GM21447 (cell line): ENCODE data around the gene RPL28.

Experiments used
- ATAC-seq: cut with Tn5 transposase; IDR thresholded peaks from one replicate; pipeline ENCODE4 v1.9.1; 2021; ENCODE audit not compliant: unreplicated experiment

RPL28 gene

GRCh38 chr19:55353356-55353802, 32.4 kb upstream of the RPL28 start:
- ATAC-seq, result no peak

- ATAC-seq, result no peak
Observed at GRCh38 chr19:55353803-55354697, 31.7 kb upstream of the RPL28 start.

- ATAC-seq, result no peak
Observed at GRCh38 chr19:55354698-55355212, 31.0 kb upstream of the RPL28 start, which contains the start of gene COX6B2. Gene COX6B2, minus strand, starts transcription at chr19:55354719. Its CDS starts 198 bp downstream, at chr19:55354521.

GRCh38 chr19:55355213-55355821, 30.4 kb upstream of the RPL28 start:
- ATAC-seq, result no peak

GRCh38 chr19:55358493-55358892, 27.2 kb upstream of the RPL28 start:
- no peak for ATAC-seq

- ATAC-seq, result no peak
Observed at GRCh38 chr19:55358943-55359908, 26.5 kb upstream of the RPL28 start.

- ATAC-seq, result no peak
Observed at GRCh38 chr19:55360902-55361301, 24.8 kb upstream of the RPL28 start.

GRCh38 chr19:55362174-55362989, 23.4 kb upstream of the RPL28 start:
- ATAC-seq, result no peak

- ATAC-seq, result no peak
Observed at GRCh38 chr19:55362990-55363716, 22.6 kb upstream of the RPL28 start, which contains the start of gene GARIN5B. Gene GARIN5B, minus strand, starts transcription at chr19:55363260. Its CDS starts 194 bp downstream, at chr19:55363066.

- no peak for ATAC-seq
Observed at GRCh38 chr19:55365245-55365644, 20.5 kb upstream of the RPL28 start.

- ATAC-seq, result no peak
Observed at GRCh38 chr19:55365964-55366363, 19.8 kb upstream of the RPL28 start.

GRCh38 chr19:55366790-55367189, 18.9 kb upstream of the RPL28 start:
- ATAC-seq, result no peak

- ATAC-seq, result no peak
Observed at GRCh38 chr19:55368106-55368505, 17.6 kb upstream of the RPL28 start.

- no peak for ATAC-seq
Observed at GRCh38 chr19:55368701-55369563, 16.8 kb upstream of the RPL28 start.

GRCh38 chr19:55369653-55370304, 16.0 kb upstream of the RPL28 start:
- no peak for ATAC-seq

- no peak for ATAC-seq
Observed at GRCh38 chr19:55370305-55370988, 15.3 kb upstream of the RPL28 start, which contains the start of gene IL11. Gene IL11, minus strand, starts transcription at chr19:55370463. Its CDS starts 153 bp downstream, at chr19:55370310.
